ENCODE results near the gene RAG1.

DNA sequence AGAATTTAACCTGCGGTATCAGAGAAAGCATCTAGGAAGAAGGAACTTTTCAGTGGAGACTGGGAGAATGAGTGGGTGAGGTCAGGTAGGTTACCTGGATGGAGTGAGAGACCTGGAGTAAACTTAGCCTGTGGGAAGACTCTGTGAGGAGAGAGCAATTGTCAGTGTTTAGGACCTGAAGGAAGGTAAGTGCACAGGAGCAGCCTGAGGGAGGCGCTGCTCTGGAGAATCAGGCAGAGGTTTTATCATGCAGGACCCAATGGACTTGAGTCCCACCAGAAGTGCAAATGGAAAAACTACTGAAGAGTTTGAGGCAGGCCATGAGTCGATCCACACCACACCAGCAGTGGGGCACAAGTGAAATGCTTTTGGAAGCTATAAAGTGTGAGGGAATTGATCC, 15.9 kb downstream of the RAG1 start:
- TF ChIP-seq, protein P1, sequence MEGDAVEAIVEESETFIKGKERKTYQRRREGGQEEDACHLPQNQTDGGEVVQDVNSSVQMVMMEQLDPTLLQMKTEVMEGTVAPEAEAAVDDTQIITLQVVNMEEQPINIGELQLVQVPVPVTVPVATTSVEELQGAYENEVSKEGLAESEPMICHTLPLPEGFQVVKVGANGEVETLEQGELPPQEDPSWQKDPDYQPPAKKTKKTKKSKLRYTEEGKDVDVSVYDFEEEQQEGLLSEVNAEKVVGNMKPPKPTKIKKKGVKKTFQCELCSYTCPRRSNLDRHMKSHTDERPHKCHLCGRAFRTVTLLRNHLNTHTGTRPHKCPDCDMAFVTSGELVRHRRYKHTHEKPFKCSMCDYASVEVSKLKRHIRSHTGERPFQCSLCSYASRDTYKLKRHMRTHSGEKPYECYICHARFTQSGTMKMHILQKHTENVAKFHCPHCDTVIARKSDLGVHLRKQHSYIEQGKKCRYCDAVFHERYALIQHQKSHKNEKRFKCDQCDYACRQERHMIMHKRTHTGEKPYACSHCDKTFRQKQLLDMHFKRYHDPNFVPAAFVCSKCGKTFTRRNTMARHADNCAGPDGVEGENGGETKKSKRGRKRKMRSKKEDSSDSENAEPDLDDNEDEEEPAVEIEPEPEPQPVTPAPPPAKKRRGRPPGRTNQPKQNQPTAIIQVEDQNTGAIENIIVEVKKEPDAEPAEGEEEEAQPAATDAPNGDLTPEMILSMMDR (IDR thresholded peaks at IDR 0.05): no peak
- TF ChIP-seq, protein P2, sequence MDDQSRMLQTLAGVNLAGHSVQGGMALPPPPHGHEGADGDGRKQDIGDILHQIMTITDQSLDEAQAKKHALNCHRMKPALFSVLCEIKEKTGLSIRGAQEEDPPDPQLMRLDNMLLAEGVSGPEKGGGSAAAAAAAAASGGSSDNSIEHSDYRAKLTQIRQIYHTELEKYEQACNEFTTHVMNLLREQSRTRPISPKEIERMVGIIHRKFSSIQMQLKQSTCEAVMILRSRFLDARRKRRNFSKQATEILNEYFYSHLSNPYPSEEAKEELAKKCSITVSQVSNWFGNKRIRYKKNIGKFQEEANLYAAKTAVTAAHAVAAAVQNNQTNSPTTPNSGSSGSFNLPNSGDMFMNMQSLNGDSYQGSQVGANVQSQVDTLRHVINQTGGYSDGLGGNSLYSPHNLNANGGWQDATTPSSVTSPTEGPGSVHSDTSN (IDR thresholded peaks at IDR 0.05): no peak
- TF ChIP-seq TCF12 (IDR thresholded peaks at IDR 0.05) (no peak), SMC3 (IDR thresholded peaks at IDR 0.05; ENCODE audit: low read depth, low read length) (no peak), EP300 (IDR thresholded peaks at IDR 0.05; ENCODE audit: borderline replicate concordance in 1 of 2, low read depth in 1 of 2, low read length in 1 of 2) (no peak), YY1 (IDR thresholded peaks at IDR 0.05; ENCODE audit: low read depth) (no peak), FOSL2 (IDR thresholded peaks at IDR 0.05; ENCODE audit: borderline replicate concordance, low read depth) (no peak), TAF1 (IDR thresholded peaks at IDR 0.05; ENCODE audit: borderline replicate concordance, low read depth, low read length) (no peak), JUND (IDR thresholded peaks at IDR 0.05) (no peak)
- TF ChIP-seq, protein P3, sequence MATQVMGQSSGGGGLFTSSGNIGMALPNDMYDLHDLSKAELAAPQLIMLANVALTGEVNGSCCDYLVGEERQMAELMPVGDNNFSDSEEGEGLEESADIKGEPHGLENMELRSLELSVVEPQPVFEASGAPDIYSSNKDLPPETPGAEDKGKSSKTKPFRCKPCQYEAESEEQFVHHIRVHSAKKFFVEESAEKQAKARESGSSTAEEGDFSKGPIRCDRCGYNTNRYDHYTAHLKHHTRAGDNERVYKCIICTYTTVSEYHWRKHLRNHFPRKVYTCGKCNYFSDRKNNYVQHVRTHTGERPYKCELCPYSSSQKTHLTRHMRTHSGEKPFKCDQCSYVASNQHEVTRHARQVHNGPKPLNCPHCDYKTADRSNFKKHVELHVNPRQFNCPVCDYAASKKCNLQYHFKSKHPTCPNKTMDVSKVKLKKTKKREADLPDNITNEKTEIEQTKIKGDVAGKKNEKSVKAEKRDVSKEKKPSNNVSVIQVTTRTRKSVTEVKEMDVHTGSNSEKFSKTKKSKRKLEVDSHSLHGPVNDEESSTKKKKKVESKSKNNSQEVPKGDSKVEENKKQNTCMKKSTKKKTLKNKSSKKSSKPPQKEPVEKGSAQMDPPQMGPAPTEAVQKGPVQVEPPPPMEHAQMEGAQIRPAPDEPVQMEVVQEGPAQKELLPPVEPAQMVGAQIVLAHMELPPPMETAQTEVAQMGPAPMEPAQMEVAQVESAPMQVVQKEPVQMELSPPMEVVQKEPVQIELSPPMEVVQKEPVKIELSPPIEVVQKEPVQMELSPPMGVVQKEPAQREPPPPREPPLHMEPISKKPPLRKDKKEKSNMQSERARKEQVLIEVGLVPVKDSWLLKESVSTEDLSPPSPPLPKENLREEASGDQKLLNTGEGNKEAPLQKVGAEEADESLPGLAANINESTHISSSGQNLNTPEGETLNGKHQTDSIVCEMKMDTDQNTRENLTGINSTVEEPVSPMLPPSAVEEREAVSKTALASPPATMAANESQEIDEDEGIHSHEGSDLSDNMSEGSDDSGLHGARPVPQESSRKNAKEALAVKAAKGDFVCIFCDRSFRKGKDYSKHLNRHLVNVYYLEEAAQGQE (IDR thresholded peaks at IDR 0.05; ENCODE audit: low read depth, low read length): no peak

All from SK-N-SH (cell line).